HG02623 (cell line): Measurements from ENCODE around the gene COG5.

Source experiments
- ATAC-seq: cut with Tn5 transposase; IDR thresholded peaks from one replicate; pipeline ENCODE4 v1.9.1; 2021; ENCODE audit warnings: moderate library complexity; ENCODE audit not compliant: unreplicated experiment

COG5 gene

DNA sequence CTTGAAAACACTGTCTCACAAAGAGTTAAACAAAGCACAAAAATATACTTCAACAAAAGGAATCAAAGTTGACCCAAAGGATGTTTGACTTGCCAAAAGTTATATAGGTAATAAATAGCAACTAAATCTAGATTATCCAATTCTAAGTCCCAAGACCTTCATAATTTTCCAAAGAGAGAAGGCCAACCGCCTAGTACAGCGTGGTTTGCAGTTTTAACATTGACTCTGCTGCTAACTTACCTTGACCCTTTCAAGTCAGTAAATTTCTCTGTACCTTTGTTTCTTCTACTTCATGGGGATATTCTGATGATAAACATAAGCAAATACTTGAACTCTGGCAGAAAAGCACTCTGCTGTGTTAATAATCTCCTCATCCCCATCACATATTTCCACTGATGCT, 95.7 kb downstream of the COG5 start:
- ATAC-seq, result no peak

DNA sequence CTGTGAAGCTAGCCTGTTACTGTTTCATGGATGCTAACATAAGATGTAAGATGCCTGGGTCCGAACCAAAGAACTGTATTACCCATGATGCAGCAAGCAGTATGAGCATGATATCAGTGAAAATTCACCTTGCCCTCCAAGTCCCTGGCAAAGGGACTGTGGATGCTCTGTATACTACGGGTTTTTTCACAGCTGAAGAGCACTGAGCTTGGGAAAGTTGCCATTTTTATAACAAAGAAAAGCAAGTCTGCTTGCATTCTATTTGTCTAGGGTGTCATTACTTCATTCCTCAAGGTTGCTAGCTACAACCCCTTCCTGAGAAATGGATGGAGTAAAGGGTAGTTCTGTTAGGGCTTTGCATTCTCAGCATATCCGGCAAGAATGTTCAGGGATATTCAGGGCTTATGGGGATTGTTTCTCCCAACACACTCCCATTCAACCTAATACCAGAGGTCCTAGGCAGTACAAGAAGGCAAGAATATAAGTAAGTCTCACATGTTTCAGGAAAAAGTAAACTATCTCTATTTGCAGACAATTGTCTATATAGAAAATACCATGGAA, 99.0 kb downstream of the COG5 start:
- ATAC-seq, result no peak

DNA sequence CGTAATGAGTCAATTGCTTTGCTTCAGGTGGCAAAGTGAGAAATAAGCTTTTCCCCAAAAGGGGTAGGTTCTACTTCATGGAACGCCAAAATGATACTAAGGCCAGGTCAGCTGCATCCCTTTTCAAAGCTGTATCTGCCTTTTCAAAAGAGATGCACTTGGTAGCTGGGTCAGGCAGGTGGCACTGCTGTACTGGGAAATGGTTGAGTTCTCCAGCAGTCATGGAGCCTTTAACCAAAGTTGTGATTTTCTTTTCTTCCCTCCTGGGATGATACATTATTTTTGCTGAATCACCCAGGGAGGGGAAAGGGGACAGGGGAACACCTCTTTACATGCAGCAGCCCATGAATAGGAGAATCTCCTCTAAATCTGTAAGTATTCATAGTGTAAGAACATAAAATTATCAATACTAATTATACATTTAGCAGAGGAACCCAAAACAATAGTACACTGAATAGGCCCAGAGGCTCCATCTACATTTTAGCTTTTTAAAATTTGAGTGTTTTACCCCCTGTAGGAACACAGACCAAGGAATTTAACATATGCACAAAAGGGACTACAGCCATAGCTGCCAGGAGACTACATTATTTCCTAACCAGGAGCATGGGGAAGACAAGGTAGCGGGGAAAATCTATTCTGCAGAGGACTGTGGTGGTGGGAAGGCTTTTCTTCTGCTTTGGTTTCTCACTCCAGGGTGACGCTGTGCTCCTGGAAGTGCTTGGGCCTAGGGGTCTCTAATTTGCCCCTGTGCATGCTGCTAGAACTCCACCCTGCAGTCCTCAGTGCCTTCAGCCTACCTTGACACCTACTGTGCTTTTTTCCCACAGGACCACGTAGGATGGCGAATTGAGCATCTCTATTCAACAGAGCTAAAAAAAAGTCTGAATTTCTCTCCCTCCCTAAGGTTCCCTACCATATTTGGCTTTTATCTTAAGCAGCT, 100.3 kb downstream of the COG5 start:
- ATAC-seq, result no peak

DNA sequence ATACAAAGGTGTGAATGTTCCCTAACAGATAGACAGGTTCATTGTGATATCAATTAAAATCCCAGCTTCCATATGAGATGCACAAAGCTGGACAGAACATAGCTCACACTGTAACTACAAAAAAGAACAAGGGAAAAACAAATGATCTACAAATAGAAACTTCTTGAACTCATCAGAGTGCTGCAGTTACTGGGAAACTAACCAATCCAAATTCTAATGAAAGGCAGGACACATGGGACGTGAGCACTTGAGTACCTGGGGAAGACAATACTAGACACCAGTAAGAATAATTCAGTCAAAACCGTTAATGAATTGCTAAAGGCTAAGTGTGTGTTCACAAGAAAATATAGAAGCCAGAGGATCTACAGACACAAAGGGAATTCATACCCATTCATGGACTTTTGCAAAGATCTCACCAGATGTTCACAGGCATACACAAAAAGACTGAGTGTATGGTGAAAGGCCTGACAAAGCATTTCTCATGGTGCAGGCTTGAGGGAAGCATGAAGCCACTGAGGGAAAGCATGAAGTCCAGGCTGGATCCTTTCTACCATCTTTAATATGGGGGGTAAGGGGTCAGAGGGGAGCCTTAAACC, 101.7 kb downstream of the COG5 start:
- no peak for ATAC-seq

DNA sequence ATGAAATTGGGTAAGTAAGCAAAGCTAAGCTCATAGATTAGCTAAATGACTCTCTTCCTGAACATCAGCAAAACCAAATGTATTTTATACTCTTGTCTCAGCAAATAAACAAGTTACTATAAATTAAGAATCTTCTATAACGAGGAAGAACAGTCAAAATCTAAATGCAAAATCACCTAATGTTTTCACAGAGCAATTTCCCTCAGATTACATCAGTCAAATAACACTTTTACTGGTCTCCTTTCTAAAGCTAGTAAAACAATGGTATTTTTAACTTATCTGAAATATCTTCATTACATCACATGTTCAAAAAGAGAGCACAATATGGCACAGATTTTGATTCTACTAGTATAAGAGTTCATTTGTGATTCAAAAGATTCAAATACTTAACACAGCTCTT, 110.3 kb downstream of the COG5 start:
- ATAC-seq, result no peak

DNA sequence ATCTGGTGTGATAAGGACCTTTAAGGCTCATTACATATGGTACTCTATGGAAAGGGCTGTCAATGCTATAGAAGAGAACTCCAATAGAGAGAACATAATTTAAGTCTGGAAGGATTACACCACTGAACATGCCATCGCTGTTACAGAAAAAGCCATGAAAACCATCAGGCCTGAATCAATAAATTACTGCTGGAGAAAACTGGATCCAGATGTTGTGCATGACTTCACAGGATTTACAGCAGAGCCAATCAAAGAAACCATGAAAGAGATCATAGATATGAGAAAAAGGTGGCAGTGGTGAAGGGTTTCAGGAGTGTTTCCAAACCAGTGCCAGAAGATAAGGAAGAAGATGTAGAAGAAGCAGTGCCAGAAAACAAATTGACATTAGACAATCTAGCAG, 112.8 kb downstream of the COG5 start:
- no peak for ATAC-seq

DNA sequence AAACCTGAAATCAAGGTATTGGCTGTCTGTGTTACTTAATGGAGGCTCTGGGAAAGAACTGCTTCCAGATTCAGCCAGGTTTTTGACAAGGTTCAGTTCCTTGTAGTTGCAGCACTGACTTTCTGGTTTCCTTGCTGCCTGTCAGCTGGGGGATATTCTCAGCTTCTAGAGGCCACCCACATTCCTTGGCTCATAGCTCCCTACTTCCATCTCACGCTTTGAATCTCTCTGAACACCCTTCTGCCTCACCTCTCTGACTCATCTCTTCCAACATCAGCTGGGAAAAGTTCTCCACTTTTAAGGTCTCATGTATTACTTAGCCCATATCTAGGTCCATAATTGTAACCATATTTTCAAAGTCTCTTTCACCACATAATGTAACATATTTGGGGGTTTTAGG, 116.7 kb downstream of the COG5 start:
- ATAC-seq, result no peak

DNA sequence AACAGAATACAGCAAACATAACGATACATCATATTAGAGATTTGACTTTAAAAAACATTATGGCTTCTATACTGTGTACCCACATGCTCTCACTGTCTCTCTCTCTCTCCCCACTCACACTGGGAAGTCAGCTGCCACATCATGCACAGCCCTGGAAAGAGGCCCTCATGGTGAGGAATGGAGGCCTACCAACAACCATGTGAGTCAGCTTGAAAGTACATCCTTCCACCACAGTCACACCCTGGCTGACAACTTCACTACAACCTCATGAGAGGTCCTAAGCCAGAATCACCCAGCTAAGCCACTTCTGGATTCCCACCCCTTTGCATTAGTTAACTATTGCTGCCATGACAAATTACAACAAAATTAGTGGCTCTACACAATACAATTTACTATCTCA, 117.2 kb downstream of the COG5 start:
- no peak for ATAC-seq

DNA sequence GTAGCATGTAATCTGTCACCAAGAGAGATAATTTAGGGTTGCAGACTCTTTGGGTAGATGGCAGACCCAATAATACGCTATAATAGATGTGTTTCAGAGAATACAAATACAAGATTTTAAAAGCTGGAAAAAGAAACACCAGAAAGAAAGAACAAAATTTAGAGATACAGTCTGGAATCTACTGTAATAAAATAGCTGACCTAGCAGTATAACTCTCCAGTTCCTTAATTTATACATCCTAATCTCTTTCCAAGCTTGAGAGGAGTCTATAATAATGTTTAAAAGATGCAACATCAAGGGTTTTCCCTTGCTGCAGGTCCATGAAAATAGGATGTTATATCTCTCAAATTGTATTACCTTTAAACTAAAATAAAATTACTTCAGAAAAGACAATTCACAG, 121.0 kb downstream of the COG5 start:
- no peak for ATAC-seq

DNA sequence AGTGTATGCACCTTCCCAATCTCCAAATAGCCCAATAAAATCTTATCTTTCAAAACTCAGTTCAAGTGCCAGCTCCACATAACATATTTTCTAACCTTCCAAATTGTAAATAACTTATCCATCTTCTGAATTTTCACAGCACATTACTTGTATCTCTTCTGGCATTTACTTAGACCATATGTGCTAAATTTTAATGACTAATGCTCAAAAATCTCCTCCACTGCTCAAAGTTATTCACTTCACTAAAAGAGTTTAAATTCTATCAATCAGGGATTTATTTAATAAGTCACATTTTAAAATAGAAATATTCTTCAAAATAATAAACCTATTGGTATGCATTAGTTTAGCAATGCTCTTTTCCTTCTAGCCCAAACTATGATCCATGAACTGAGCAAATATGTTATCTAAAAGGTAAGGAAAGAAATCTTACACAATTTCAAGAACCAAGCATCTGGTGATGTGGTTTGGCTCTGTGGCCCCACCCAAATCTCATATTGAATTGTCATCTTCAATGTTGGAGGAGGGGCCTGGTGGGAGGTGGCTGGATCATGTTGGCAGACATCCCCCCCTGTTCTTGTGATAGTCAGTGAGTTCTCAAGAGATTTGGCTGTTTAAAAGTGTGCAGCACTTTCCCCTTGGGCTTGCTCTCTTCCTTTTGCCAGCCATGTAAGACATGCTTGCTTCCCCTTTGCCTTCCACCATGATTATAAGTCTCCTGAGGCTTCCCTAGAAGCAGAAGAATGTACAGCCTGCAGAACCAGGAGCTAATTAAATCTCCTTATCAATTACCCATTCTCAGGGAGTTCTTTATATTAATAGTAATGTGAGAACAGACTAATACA, 121.9 kb downstream of the COG5 start:
- no peak for ATAC-seq

DNA sequence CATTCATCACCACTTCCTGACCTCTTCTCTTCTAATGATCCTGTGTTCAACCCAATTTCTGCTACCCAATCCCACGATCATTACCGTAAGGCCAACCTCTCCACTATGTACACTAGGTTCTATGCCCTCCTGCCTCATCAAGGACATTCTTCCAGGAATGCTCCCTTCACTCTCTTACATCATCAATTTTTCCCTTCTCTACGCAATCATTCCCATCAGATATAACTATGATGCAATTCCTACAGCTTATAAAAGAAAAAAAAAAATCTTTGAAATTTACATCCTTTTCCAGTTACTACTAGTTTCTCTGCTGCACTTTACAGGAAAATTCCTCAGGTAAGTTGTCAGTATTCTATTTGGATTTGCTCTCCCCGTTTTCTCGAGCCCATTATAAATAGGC, 124.7 kb downstream of the COG5 start:
- ATAC-seq, result no peak

DNA sequence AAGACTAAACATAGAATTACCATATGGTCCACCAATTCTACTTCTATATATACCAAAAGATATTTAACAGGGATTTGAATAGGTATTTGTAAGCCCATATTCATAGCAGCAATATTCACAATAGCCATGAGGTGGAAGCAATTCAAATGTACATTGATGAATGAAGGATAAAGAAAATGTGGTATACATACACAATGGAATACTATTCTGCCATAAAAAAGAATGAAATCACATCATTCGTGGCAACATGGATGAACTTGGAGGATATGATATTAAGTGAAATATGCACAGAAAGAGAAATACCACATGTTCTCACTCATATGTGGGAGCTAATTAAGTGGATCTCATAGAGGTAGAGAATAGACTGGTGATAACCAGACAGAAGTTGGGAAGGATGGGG, 128.0 kb downstream of the COG5 start:
- ATAC-seq, result no peak

DNA sequence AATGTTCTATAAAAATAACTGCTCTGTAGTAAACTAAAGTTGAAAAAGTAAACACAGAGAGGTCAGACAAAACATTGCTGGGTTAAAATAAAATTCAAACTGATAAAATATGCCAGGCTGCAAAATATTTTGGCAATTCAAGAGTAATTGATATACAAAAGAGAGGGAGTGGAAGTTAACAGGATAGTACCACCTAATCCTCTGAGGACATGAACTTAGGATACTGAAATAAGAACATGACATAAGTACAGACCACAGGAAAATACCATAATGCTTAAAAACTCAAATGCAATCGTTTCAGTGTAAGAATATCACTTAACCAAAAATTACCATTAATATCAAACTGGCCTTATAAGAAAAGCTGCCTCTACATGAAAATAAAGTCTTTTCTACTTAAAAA, 131.5 kb downstream of the COG5 start:
- ATAC-seq, result no peak

DNA sequence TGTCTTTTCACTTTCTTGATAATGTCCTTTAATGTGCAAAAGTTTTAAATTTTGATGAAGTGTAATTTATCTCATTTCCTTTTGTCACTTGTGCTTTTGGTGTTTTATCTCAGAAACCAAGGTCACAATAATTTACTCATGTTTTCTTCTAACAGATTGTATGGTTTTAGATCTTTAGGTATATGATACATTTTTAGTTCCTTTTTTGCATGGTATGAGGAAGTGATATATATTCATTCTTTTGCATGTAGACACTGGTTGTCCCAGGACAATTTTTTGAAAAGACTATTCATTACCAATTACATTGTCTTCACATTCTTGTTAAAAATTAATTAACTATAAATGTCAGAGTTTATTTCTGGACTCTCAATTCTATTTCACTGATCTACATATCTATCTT, 133.7 kb downstream of the COG5 start:
- no peak for ATAC-seq

DNA sequence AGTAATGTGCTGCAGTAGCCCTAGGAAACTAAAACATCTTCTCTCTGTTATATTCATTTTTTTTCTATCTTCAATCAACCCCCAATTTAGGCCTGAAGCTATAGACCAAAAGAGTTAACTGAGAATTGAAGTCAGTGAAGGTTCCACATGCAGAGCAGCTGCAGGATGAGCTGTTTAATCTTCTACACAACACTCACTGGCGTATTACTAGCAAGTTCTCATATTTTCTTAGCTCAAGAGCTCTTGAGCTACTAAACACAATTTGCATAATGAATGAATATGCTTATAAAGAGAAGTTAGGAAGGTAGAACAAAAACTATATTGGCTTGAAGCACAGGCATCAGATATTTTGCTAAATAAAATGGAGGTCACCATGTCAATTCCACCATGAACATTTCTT, 135.1 kb downstream of the COG5 start:
- no peak for ATAC-seq

DNA sequence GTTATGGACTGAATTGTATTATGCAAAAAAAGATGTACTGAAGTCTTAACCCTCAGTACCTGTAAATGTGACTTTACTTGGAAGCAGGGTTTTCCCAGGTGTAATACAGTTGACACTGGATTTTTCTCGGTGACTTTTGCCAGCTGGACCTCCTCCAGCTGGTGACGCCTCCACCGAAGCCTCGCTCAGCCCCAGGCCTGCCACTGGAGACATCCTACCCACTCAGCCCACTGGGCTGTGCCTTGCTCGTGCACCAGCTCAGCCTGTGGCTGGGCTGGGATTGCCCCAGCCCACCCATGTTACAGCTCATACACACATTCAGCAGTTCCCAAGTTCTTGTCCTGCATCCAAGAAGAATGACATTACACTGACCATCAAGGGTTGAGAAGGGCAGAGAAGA, 136.3 kb downstream of the COG5 start:
- ATAC-seq, result no peak

DNA sequence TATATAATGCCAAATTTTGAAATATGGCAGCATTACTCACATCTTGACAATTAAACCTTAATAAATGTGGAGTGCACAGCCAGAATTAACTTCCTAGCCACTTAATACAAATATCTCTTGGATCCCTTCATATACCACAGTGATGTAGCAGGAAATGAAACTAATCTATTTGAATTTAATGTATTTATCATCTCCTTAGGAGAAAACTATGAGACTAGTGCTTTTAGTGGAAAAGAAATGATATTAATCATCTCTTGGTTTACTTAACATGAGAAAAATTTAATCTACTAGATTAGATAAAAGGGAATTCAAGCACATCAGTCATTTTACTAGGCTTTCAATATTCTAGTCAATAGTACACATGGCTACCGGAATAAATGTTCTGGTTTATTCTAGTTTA, 149.5 kb downstream of the COG5 start:
- ATAC-seq, result no peak

DNA sequence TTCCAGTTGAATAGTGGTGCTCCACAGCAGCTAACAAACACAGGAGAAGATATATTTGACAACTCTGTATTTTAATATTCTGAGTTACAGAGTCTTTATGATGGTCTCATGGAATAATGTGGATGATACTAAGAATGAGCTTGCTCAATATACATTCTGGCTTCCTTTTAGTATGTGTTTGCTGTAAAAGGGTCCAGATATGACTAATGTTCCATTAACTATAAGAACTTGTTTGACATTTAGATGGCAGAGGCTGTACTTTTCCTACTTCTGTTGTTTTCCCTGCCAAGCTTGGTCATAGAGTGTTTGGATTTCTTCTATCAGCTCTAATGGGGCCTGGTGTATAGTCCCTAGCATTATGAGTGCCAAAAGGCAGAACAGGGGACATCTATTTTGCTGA, 155.4 kb downstream of the COG5 start:
- ATAC-seq, result no peak

DNA sequence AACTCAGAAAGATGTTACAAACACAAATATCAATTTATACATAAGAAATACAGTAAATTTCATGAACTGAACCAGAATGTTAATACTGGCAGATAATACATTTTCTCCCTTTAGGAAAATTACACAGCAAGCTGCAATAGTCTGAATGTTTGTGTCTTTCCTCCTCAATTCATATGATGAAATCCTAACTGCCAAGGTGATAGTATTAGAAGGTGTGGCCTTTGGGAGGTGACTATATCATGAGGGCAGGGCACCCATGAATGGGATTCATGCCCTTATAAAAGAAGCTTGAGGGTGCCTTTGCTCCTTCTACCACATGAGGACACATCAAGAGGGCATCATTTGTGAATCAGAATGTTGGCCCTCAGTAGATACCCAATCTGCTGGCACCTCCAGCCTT, 158.2 kb downstream of the COG5 start:
- no peak for ATAC-seq

DNA sequence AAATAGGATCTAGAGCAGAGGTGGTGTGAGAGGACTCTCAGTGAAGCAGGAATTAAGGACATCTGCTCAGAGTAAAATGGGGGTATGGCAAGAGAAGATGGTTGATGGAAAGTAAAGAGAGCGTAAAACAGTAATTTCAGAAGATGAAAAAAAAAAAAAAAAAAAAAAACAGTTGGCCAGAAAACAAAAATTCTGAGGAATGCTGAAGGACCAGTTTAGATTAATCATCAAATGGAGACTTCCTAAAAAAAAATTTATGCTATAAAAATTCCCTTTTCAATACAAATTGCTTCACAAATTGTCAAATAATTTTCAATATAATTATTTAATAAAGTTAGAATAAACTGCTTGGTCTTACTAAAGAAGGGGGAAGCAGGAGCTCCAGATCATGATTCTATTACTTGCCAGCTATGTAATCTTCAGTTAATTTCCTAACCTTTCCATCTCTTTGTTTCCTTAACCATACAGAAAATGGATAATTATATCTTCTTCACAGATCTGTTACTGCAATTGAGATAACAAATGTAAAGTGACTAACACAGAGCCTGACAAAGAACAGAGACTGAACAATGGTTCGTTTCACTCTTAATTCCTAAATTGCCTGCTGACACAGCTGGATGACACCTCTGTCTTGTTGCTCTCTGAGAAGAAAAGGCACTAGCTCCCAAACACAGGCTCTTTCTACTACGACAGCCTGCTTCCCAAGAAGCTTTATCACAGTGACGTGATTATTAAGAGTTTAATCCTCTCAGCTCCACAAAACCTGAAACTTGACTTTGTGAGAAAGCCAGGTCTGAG, 158.8 kb downstream of the COG5 start:
- ATAC-seq, result no peak

DNA sequence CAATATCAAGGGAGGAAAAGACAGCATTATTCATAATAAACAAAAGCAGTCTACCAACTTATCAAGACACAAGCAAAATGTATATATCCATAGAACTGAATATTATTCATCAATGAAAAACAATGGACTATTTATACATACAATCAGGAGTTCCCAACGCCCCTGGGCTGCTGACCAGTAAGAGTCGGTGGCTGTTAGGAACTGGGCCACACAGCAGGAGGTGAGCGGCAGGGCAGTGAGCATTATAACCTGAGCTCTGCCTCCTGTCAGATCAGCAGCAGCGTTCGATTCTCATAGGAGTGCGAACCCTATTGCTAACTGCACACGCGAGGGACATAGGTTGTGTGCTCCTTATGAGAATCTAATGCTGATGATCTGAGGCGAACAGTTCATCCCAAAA, 165.6 kb downstream of the COG5 start:
- ATAC-seq, result no peak
